ENCODE results near the gene SERPING1. TPM values are rescaled to one million over a fixed set of nuclear protein-coding genes. Genes with fewer than 3 reads are reported as not detected.
A peak's percentile ranks its signal among the peaks of the same experiment; 100 is the strongest.

The SERPING1 gene
- total RNA-seq, 3 donors from 2014 or later = 421 to 823 (median 479) TPM

DNA sequence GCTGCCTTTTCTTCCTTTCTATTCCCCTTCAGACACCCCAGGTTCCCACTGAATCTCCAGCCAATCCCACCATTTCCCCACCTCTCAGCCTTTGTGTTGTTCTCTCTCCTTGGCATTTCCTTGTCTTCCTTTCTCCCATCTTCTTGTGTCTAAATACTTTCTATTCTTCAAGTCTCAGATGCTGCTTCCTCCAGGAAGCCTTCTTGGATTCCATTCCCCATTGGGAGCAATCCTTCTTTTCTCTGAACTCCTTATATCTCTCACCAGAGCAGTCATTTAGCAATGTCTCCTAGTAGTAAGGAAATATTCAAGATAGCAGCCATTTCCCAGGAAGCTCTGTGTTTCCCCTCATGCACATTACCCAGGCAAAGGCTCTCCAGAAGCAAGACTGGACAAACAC is 36.8 kb downstream of the SERPING1 start:
- H3K4me3 ChIP-seq = no peak overlapping the region
- intact Hi-C loops (cut with DNase I; ENCODE audit: low total_unique reads) = no loop called here
- H3K36me3 ChIP-seq = no peaks in the 10 kb centered on the region
- DNase-seq (ENCODE audit: low spot score in 2 of 2) = no peak
- H3K27me3 ChIP-seq = no peaks in the 10 kb centered on the region
- H3K9me3 ChIP-seq = no peaks in the 10 kb centered on the region
- TF ChIP-seq, protein P1, sequence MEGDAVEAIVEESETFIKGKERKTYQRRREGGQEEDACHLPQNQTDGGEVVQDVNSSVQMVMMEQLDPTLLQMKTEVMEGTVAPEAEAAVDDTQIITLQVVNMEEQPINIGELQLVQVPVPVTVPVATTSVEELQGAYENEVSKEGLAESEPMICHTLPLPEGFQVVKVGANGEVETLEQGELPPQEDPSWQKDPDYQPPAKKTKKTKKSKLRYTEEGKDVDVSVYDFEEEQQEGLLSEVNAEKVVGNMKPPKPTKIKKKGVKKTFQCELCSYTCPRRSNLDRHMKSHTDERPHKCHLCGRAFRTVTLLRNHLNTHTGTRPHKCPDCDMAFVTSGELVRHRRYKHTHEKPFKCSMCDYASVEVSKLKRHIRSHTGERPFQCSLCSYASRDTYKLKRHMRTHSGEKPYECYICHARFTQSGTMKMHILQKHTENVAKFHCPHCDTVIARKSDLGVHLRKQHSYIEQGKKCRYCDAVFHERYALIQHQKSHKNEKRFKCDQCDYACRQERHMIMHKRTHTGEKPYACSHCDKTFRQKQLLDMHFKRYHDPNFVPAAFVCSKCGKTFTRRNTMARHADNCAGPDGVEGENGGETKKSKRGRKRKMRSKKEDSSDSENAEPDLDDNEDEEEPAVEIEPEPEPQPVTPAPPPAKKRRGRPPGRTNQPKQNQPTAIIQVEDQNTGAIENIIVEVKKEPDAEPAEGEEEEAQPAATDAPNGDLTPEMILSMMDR (IDR thresholded peaks at IDR 0.05) = no peak
- no peak for TF ChIP-seq POLR2AphosphoS5 (IDR thresholded peaks at IDR 0.05)
- no peak for TF ChIP-seq POLR2A (IDR thresholded peaks at IDR 0.05)
- no peak overlapping the region for H3K27ac ChIP-seq
- H3K4me1 ChIP-seq = no peaks in the 10 kb centered on the region

DNA sequence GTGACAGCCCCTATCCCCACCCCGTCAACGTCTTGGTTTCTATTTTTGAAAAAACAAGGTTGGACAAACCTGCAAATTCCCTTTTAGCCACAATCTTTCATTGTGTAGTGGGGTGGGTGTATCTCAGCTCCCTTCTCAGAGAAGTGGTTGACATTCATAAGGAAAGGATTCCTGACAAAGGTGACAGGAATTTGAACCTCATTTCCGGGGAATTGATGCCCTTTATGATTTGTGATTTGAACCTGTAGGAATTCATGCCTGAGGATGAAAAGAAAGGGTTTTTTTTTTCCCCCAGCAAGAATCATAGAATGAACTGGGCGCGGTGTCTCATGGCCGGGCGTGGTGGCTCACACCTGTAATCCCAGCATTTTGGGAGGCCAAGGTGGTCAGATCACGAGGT is 37.8 kb downstream of the SERPING1 start:
- no peaks in the 10 kb centered on the region for H3K27me3 ChIP-seq
- H3K4me3 ChIP-seq = no peak overlapping the region
- no peak for DNase-seq (ENCODE audit: low spot score in 2 of 2)
- H3K36me3 ChIP-seq = no peaks in the 10 kb centered on the region
- no peaks in the 10 kb centered on the region for H3K9me3 ChIP-seq
- no peak overlapping the region for H3K27ac ChIP-seq
- intact Hi-C loops (cut with DNase I; ENCODE audit: low total_unique reads) = loop anchor here (5.0 kb wide), 1 partner anchor 68 kb away; the partner anchor contains the start of gene UBE2L6
- H3K4me1 ChIP-seq = peaks cover 0 to 1% of the 10 kb centered on the region in 2 donors
- TF ChIP-seq POLR2A (IDR thresholded peaks at IDR 0.05) (no peak), POLR2AphosphoS5 (IDR thresholded peaks at IDR 0.05) (no peak)
- TF ChIP-seq, protein P1 (IDR thresholded peaks at IDR 0.05) = no peak

DNA sequence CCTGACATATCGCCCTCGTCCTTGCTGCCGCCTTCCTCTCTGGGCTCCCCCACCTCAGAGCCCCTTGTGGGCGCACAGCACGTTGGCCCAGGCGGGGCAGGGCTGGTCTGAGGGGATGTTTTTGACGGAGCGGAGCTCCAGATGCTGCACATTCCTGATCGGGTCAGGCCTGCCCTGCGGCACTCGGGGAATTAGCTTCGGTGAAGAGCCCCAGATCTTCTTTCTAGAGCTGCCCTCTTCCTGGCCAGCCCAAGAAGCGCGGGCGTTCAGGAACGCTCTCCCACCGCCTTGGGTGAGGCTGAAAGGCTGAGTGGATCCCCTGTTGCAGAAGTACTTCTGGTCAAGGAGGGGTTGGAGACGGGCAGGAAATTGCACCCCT is 40.1 kb downstream of the SERPING1 start:
- Histone ChIP-seq H3K4me3 (peak overlapping the region; percentile 85 to 91 (median 90)), H3K27me3 (no peaks in the 10 kb centered on the region), H3K27ac (peak overlapping the region; percentile 92 to 95), H3K36me3 (no peaks in the 10 kb centered on the region), H3K9me3 (no peaks in the 10 kb centered on the region), H3K4me1 (peaks cover 0 to 6% of the 10 kb centered on the region in 2 donors)
- DNase-seq (ENCODE audit: low spot score in 2 of 2) = peak in 1 of 2 donors; percentile 59
- intact Hi-C loops (cut with DNase I; ENCODE audit: low total_unique reads) = loop anchor here (5.0 kb wide), 1 partner anchor 70 kb away; the partner anchor contains the start of gene UBE2L6
- peak in 1 of 3 donors; percentile 12 for TF ChIP-seq POLR2AphosphoS5 (IDR thresholded peaks at IDR 0.05)
- TF ChIP-seq, protein P1 (IDR thresholded peaks at IDR 0.05) = no peak

DNA sequence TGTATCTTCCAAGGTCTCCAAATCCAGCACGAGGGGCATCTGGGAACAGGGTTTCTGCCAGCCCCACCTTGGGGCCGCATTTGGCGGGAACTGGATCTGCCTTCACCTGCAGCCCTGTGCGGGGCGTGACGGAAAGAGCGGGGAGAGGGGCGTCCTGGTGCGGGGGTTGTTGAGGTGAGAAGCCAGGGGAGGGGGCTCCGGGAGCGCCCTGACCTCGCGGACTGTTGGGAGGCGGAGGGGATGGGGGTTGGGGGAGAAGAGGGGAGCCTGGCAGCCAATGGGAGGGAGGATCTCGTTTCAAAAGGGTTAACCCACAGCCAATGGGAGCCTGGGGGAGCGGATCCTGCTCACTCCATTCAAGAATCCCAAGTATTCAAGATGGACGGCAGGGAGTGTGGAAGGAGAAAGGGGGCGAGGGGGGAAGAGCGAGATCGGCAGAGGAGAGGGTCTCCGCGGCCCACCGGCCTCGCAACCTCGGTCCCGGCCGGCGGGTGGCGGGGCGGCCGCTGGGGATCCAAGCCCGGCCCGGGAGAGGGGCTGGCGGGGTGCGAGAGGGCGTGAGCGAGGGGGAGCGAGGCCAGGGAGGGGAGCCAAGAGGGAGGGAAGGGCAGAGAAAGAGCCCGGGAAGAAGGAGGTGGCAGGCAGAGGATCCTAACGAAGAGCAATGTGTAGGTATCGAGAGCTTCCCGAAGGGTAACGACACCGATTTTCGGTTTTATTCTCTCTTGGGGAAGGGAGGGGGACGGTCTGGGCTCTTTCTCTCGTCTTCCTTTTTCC is 40.7 kb downstream of the SERPING1 start:
- no peaks in the 10 kb centered on the region for H3K9me3 ChIP-seq
- no peaks in the 10 kb centered on the region for H3K27me3 ChIP-seq
- DNase-seq (ENCODE audit: low spot score in 2 of 2) = peak in 1 of 2 donors; percentile 80
- peak overlapping the region; percentile 92 to 95 for H3K27ac ChIP-seq
- no peaks in the 10 kb centered on the region for H3K36me3 ChIP-seq
- TF ChIP-seq POLR2A (IDR thresholded peaks at IDR 0.05) = no peak
- TF ChIP-seq, protein P1 (IDR thresholded peaks at IDR 0.05) = no peak
- TF ChIP-seq POLR2AphosphoS5 (IDR thresholded peaks at IDR 0.05) = peak in 2 of 3 donors; percentile 25 to 64
- peaks cover 0 to 6% of the 10 kb centered on the region in 2 donors for H3K4me1 ChIP-seq
- H3K4me3 ChIP-seq = peak overlapping the region; percentile 85 to 91 (median 90)
- intact Hi-C loops (cut with DNase I; ENCODE audit: low total_unique reads) = loop anchor here (5.0 kb wide), 1 partner anchor 71 kb away; the partner anchor contains the start of gene UBE2L6

DNA sequence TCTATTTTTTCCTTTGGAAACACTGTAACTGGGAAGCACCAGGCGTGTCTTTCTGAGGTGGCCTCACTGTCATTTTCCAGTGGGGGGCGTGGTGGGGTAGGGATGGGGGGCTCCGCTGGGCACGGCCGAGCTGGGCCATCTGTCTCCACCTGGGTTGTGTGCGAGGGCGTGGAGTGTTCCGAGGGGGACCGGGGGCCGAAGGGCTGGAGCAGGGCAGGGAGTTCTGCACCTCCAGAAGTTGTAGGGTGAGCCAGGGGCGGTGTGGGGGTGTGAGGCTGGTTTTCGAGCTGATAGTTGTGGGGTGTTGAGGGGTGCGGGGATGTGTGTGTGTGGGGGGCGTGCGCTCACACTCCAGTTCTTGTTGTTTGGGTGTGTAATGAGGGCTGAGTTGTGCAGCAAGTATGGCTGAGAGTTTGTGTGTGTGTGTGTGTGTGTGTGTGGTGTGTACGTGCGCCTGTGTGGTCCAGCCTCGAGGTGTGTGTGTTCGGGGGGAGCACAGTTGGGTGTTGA is 41.4 kb downstream of the SERPING1 start:
- TF ChIP-seq, protein P1 (IDR thresholded peaks at IDR 0.05) = no peak
- TF ChIP-seq POLR2AphosphoS5 (IDR thresholded peaks at IDR 0.05) (no peak), POLR2A (IDR thresholded peaks at IDR 0.05) (no peak)
- Histone ChIP-seq H3K4me3 (peak overlapping the region; percentile 85 to 91 (median 90)), H3K27me3 (no peaks in the 10 kb centered on the region), H3K9me3 (no peaks in the 10 kb centered on the region), H3K27ac (peak overlapping the region; percentile 92 to 95), H3K4me1 (peaks cover 0 to 6% of the 10 kb centered on the region in 2 donors), H3K36me3 (no peaks in the 10 kb centered on the region)
- intact Hi-C loops (cut with DNase I; ENCODE audit: low total_unique reads) = loop anchor here (5.0 kb wide), 1 partner anchor 72 kb away; the partner anchor contains the start of gene UBE2L6
- no peak for DNase-seq (ENCODE audit: low spot score in 2 of 2)

Data from breast epithelium (tissue), 4 donors.